ENCODE measurements around the gene HOXA2.

Gene HOXA2

GRCh38 chr7:27124902-27125689, 22.6 kb upstream of the HOXA2 start:
- no peak for DNase-seq

DNA sequence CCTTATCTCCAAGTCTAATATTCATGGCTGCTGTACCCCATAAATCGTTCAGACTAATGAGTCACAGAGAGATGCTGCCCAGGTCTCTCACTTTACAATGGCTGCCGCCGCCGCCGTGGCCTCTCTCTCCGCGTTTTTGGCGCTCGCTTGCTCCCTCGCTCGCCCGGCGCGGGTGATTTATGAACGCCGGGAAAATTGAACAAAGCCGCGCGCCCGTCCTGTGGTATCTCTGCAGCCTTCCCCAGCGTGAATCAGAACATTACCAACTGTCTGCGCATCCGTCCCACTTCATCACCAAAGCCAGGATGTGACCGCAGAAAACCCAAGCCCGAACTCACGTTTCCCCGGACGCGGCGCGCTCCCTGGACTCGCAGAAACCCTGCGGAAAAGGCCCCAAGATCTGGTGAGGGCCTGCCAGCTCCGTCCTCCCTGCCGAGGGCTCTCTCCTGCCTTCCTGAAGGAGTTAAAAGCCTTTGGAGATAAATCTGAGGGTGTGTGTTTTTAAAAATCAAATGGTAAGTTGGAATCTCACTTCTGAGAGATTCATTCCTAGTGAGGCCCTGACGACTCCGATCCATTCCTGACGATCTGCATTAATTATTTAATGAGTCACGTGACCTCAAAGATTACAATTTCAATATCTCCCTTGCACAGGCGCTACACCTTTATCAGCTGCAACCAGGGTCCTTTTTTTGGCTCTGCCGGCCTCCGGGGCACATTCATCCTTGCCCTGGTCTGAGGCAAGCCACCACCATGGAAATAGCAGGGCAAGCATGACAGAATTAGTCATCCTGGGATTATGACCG, 21.8 kb upstream of the HOXA2 start:
- DNase-seq = no peak

GRCh38 chr7:27123477-27124053, 21.1 kb upstream of the HOXA2 start:
- no peak for DNase-seq

DNA sequence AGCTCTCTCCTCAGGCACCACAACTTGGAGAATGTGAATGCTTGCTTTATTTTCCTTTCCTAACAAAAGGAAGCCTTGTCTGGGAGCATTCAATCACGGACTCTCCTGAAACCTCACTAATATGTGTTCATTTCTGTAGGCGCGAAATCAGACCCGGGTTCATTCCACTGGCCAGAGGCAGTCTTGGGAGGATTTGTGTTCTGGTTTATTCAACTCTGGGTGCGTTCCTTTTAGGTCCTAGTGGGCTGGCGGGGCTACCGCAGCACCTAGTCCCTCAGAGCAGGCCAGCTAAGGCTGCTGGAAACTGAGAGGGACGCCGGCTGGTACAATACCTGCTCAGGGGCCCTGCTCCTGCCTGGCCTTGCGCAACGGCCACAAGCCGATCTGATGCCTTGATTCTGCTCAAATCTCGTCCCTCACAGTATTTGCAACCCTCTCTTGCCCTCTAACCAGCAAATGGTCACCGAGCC, 20.6 kb upstream of the HOXA2 start:
- no peak for DNase-seq

DNA sequence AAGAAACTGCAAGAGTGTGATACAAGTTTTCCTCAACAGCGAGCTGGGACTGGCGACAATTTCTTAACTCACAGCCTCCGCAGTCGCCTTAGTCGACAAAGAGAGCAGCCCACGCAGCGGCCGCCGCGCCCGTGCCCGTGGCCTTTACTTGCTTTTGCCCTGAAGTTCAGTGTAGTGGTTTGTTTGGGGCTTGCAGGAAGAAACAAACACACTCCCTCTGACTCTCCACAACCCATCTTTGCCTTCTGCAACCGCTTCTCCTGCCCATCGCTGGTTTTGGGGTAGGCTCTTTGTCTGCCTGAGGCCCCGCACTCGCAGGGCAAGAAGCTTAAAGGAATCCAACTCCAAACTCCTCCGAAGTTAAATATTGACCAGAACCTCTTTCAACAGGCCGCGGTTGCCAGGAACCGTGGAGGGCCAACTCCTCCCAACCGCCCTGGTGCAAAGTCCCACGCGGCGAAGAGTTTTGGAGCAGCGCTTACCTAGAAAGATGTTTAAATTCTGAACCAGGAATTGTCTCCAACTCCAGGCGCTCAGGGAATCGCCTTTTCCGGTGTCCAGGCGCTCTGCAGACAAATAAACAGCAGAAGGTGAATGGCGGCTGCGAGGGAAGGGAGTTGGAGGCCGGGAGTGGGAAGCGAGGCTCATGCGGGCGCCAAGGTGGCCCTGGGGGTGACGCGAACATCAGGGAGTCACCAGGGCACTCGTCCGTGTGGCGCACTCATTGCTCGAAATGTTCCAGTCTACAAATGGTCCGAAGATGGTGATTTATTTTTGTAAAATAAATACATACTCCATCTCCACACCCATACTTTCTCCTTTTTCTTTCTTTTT, 19.8 kb upstream of the HOXA2 start:
- DNase-seq = no peak

GRCh38 chr7:27121684-27122076, 19.2 kb upstream of the HOXA2 start:
- no peak for DNase-seq

GRCh38 chr7:27119412-27119911, 17.0 kb upstream of the HOXA2 start:
- no peak for DNase-seq

DNA sequence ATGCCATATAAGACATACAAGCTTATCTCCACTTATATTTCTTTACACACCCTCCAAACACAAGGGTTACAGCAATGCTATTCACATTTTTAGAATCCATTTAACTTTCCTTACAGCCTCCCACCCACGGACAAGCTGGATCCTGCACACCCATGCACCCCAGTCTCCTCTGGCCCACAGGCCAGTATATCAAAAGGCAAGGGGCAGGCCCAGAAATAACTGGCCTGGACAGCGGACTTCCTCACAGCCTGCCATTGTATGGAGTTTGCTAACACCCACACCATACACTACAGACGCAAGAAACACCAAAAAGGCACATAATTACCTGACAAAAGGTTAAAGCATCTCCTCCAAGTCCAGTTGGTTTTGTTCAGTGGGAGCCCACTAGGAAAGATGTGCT, 16.1 kb upstream of the HOXA2 start:
- no peak for DNase-seq

DNA sequence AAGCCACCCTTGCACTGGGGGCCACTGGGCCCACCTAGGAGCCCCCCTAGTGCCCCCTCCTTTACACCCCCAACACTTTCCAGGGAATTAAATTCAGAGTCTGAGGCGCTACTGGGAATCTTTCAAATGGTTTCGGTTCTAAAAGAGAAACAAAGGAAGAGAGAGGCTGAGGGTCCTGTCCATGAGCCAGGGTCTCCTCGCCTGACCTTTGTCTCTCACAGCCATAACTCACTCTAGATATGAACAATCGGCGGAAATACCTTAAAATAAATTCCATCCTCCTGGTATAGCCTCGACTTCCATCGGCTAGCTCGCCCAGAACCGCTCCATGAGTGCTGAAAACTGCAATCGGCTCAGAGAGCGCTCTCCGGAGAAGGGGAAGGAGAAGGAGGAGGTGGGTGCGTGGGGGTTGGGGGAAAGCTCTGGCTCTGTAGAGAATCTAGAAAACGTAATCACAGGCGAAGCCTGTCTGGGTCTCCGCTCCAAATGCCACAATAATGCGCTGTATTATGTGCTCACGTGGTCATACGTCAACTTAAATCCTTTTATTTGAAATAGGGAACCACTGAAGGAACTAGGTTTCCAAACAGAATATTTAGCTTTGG, 15.5 kb upstream of the HOXA2 start:
- no peak for DNase-seq

- DNase-seq = no peak
These were observed 14.7 kb upstream of the HOXA2 start for GRCh38 chr7:27116962-27117886.

DNA sequence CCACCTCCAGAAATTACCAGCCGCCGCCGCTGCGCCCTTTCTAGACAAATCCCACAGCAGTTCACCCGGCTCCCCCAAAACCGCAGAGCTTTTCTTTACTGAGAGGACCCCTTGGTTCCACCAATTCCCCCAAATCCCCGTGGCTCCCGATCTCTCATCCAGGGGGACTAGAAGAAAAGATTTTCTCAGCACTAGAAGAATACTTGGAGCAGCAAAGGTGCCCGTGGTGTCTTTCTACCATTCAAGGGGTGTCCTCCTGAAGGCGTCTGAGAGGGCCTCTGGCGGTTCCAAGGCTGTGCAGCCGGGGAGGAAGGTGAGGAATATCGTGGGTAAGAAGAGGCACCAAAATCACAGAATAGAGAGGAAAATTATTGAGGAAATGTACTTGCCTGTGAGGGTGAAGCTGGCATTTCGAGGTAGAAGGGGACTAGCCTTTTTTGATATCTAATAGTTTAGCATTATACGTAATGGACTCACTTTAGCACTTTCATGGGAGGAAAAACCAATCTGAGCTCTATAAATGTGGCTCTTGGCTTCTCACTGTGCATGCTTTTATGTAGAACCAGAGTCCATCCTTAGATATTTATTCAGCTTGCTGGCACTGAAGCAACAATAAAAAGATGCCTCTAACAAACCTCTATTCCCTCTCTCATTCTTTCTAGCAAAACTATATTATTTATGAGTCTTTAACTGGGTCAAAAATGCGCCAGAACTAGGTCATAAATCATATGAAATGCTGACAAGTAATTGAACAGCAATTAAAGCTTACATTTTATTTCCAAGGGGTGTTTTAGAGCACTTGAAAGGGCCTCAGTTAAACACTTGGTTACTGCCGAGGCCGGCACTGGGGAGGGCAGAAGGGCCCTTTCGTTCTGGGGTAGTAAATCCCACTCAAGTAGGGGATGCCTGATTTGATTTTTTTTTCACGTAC, 13.8 kb upstream of the HOXA2 start:
- no peak for DNase-seq

GRCh38 chr7:27115221-27116026, 12.9 kb upstream of the HOXA2 start:
- DNase-seq = no peak

DNA sequence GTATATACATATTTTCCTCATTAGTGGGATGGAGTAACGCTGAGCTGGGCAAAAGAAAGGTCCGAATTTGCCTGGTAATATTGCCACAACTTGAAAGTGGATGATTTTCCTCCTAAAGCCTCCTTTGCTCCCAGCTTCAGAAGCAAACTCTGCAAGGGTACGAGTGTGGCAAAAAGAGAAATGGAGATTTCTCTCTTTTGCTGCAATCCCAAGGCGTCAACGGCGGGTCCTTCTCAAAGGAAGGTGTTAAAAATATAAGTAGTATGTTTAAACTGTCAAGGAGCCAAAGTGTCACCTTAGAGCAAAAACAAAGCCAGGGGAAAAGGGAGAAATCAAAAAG, 12.4 kb upstream of the HOXA2 start:
- DNase-seq = no peak

GRCh38 chr7:27113991-27114769, 11.7 kb upstream of the HOXA2 start:
- DNase-seq = no peak

GRCh38 chr7:27112955-27113949, 10.8 kb upstream of the HOXA2 start:
- DNase-seq = no peak

DNA sequence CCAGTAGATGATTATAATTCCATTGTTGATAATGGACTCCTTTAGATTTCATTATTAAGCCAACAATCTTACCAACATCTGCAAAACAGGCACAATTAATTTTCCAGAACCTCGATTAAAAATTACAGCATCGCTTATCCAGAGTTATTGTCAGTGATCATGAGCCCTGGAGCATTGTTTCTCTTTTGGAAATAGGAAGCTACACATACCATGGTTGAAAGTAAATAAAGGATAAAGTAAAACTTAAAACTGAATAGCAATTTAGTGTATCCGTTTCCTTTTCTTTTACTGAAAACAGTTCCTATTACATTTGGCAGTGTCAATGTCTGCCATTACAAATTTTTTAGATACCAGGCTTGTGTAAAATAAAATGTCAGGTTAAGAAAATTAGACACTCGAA, 9.9 kb upstream of the HOXA2 start:
- DNase-seq = no peak

DNA sequence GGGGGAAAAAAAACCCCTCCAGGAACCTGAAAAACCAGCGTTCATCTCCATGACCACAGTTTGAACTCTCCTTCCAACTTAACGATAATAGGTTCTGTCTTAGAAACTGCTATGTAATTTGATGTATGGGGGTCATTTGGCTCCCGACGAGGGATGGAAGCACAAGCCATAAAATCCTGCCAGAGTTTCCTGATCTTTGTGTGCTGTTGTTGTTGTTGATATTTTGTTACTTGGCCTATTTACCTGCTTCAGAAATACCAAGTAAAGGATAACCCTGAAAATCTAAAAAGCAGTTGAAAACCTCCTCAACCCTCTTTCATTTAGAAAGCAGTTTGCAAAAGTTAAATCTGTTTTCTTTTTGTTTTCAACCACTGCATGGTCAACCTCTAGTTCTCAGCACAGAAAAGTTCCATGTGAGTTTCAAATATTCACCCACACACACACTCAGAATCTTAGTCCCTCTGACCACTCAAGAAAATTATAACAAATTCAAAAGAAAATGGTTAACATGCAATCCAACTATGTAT, 9.3 kb upstream of the HOXA2 start:
- DNase-seq = no peak
